H1 (cell line): ENCODE data around the gene MYRIP. TPM values are rescaled to one million over a fixed set of nuclear protein-coding genes. Genes with fewer than 3 reads are reported as not detected.

ENCODE experiments used
- RNF2 ChIP-seq: fragments of 200-900, 300-1000 bp; sonication (generic); IDR thresholded peaks from 2 replicates; pipeline ENCODE4 v1.7.1; 2016; ENCODE audit warnings: borderline replicate concordance, low read depth, mild to moderate bottlenecking, antibody characterized with exemption, low read length; ENCODE audit not compliant: poor library complexity, severe bottlenecking; ENCODE audit errors: missing control alignments
- TBP ChIP-seq: IDR thresholded peaks from 2 replicates; pipeline ENCODE4 v1.6.1; 2011; ENCODE audit warnings: low read depth, low read length, improper control_type of control experiment
- polyA plus RNA-seq, 7 experiments: library from polyadenylated mRNA; depleted of rRNA in 3 of 7; stranded (reverse) in 5 of 7; unstranded in 2 of 7; fragments of >200 nt in 5 of 7; fragments of 200-250 nt in 2 of 7; gene quantifications; 1 replicate in 5 of 7; 2 replicates in 1 of 7; 4 replicates in 1 of 7; pipeline versions ENCODE4 v1.2.1 to v1.2.3, GENCODE V29; 2011 to 2013; ENCODE audit warnings: missing spikeins in 2 of 7, mixed read lengths in 2 of 7
- total RNA-seq: library from RNA; stranded (reverse); fragmentation: NEBNext Ultra II Directional; extraction: Animal tissue kit (Norgen Biotek cat#: 25700); gene quantifications from 2 replicates; pipeline ENCODE4 v1.2.1, GENCODE V29; 2021

The MYRIP gene
- total and polyA plus RNA-seq, 2 of the 8 experiments (the other 6 are each of a cell fraction or from before 2014, with no cell fraction given): 0.54 to 4.3 TPM

GRCh38 chr3:40228792-40229350 lies 419.5 kb downstream of the MYRIP start (continued):
- TF ChIP-seq TBP (no peak), RNF2 (no peak)
